H9 (cell line): Measurements from ENCODE around the gene MAGEB18. TPM values are rescaled to one million over a fixed set of nuclear protein-coding genes. Genes with fewer than 3 reads are reported as not detected.

Experiments
- DNase-seq: peaks from one replicate; pipeline ENCODE4 v3.0.0-alpha.2; 2017
- H2AFZ ChIP-seq: one replicate; pipeline ENCODE4 v1.6.1; 2013; ENCODE audit warnings: mild to moderate bottlenecking, low read length, control low read depth, moderate library complexity
- H2AK5ac ChIP-seq: 2 replicates; pipeline ENCODE4 v1.6.1; 2013; ENCODE audit warnings: low read length, control low read depth, mixed read lengths; ENCODE audit not compliant: insufficient read length
- H2BK120ac ChIP-seq: one replicate; pipeline ENCODE4 v1.6.1; 2013; ENCODE audit warnings: low read depth, mild to moderate bottlenecking, low read length, control low read depth, inconsistent platforms; ENCODE audit not compliant: poor library complexity, severe bottlenecking
- H2BK12ac ChIP-seq: 2 replicates; pipeline ENCODE4 v1.6.1; 2013; ENCODE audit warnings: low read length, control low read depth, mixed read lengths, low read depth; ENCODE audit not compliant: insufficient read length
- H2BK15ac ChIP-seq: 2 replicates; pipeline ENCODE4 v1.6.1; 2013; ENCODE audit warnings: low read depth, low read length, control low read depth
- H2BK20ac ChIP-seq: one replicate; pipeline ENCODE4 v1.6.1; 2013; ENCODE audit warnings: low read depth, mild to moderate bottlenecking, low read length, control low read depth, inconsistent platforms; ENCODE audit not compliant: poor library complexity, severe bottlenecking
- H2BK5ac ChIP-seq: 2 replicates; pipeline ENCODE4 v1.6.1; 2013; ENCODE audit warnings: low read length, control low read depth, mixed read lengths; ENCODE audit not compliant: insufficient read length
- H3K14ac ChIP-seq: 2 replicates; pipeline ENCODE4 v1.6.1; 2013; ENCODE audit warnings: low read length, control low read depth; ENCODE audit not compliant: insufficient read depth
- H3K18ac ChIP-seq: 2 replicates; pipeline ENCODE4 v1.6.1; 2013; ENCODE audit warnings: low read depth, mild to moderate bottlenecking, mixed read lengths, low read length, control low read depth; ENCODE audit not compliant: insufficient read length
- H3K23ac ChIP-seq: 2 replicates; pipeline ENCODE4 v1.6.1; 2013; ENCODE audit warnings: low read length, control low read depth, mixed read lengths, low read depth; ENCODE audit not compliant: insufficient read length
- H3K23me2 ChIP-seq: 2 replicates; pipeline ENCODE4 v1.6.1; 2013; ENCODE audit warnings: low read depth, mild to moderate bottlenecking, mixed read lengths, low read length, control low read depth; ENCODE audit not compliant: insufficient read length, poor library complexity, severe bottlenecking
- H3K27ac ChIP-seq: 2 replicates; pipeline ENCODE4 v1.5.1; 2013; ENCODE audit warnings: low read length, control low read depth, mixed read lengths, low read depth; ENCODE audit not compliant: insufficient read length
- H3K27me3 ChIP-seq: 2 replicates; pipeline ENCODE4 v1.6.1; 2013; ENCODE audit warnings: low read length, control low read depth, inconsistent platforms; ENCODE audit not compliant: insufficient read depth
- H3K4ac ChIP-seq: 2 replicates; pipeline ENCODE4 v1.6.1; 2013; ENCODE audit warnings: low read depth, mild to moderate bottlenecking, control low read depth, inconsistent platforms, low read length, moderate library complexity
- H3K4me1 ChIP-seq: 2 replicates; pipeline ENCODE4 v1.6.1; 2013; ENCODE audit warnings: low read length, control low read depth, inconsistent platforms; ENCODE audit not compliant: insufficient read depth
- H3K4me2 ChIP-seq: 2 replicates; pipeline ENCODE4 v1.6.1; 2013; ENCODE audit warnings: low read length, control low read depth, mixed read lengths; ENCODE audit not compliant: insufficient read length, insufficient read depth
- H3K56ac ChIP-seq: 2 replicates; pipeline ENCODE4 v1.6.1; 2013; ENCODE audit warnings: low read depth, mild to moderate bottlenecking, mixed read lengths, low read length, control low read depth; ENCODE audit not compliant: insufficient read length
- H3K79me1 ChIP-seq: 2 replicates; pipeline ENCODE4 v1.6.1; 2013; ENCODE audit warnings: low read depth, mild to moderate bottlenecking, moderate library complexity, low read length, control low read depth, inconsistent platforms; ENCODE audit not compliant: insufficient read depth, poor library complexity, severe bottlenecking
- H3K79me2 ChIP-seq: 2 replicates; pipeline ENCODE4 v1.6.1; 2013; ENCODE audit warnings: low read length, control low read depth, inconsistent platforms; ENCODE audit not compliant: insufficient read depth
- H3K9ac ChIP-seq: 2 replicates; pipeline ENCODE4 v1.6.1; 2013; ENCODE audit warnings: low read length, control low read depth, mixed read lengths; ENCODE audit not compliant: insufficient read length; ENCODE audit errors: extremely low read depth
- H3K9me3 ChIP-seq: one replicate; pipeline ENCODE4 v1.6.1; 2013; ENCODE audit warnings: low read depth, low read length, inconsistent platforms; ENCODE audit not compliant: control insufficient read depth
- H3T11ph ChIP-seq: one replicate; pipeline ENCODE4 v1.6.1; 2013; ENCODE audit warnings: mild to moderate bottlenecking, low read length, control low read depth, inconsistent platforms
- H4K20me1 ChIP-seq: one replicate; pipeline ENCODE4 v1.6.1; 2013; ENCODE audit not compliant: control insufficient read depth, insufficient read length, insufficient read depth
- H4K5ac ChIP-seq: 2 replicates; pipeline ENCODE4 v1.6.1; 2013; ENCODE audit warnings: low read depth, mild to moderate bottlenecking, mixed read lengths, low read length, control low read depth; ENCODE audit not compliant: insufficient read length
- H4K8ac ChIP-seq: replicated peaks from 2 replicates; pipeline ENCODE4 v1.6.1; 2013; ENCODE audit warnings: low read length, control low read depth, mixed read lengths, low read depth; ENCODE audit not compliant: insufficient read length
- H4K91ac ChIP-seq: 2 replicates; pipeline ENCODE4 v1.6.1; 2013; ENCODE audit warnings: low read depth, mild to moderate bottlenecking, moderate library complexity, mixed read lengths, low read length, control low read depth; ENCODE audit not compliant: insufficient read length
- H3K27ac Mint-ChIP-seq, 3 experiments: 2 replicates in 2 of 3; 3 replicates in 1 of 3; pipeline ENCODE4 v1.8.0; 2020 to 2021; ENCODE audit warnings: mixed read lengths in 3 of 3, mild to moderate bottlenecking in 1 of 3, moderate library complexity in 1 of 3
- H3K27me3 Mint-ChIP-seq: 2 replicates; pipeline ENCODE4 v1.8.0; 2021; ENCODE audit warnings: low read depth, mild to moderate bottlenecking, moderate library complexity, mixed read lengths
- H3K36me3 Mint-ChIP-seq, 3 experiments: 2 replicates in 2 of 3; 3 replicates in 1 of 3; pipeline ENCODE4 v1.8.0; 2020 to 2021; ENCODE audit warnings: low read depth in 3 of 3, mixed read lengths in 3 of 3; ENCODE audit not compliant: insufficient read depth in 1 of 3
- H3K4me1 Mint-ChIP-seq, 2 experiments: 2 replicates each; pipeline ENCODE4 v1.8.0; 2020; ENCODE audit warnings: mixed read lengths in 2 of 2
- H3K4me3 Mint-ChIP-seq, 2 experiments: 2 replicates in 1 of 2; 3 replicates in 1 of 2; pipeline ENCODE4 v1.8.0; 2020 to 2021; ENCODE audit warnings: mild to moderate bottlenecking in 2 of 2, mixed read lengths in 2 of 2, moderate library complexity in 1 of 2
- H3K9me3 Mint-ChIP-seq, 2 experiments: 2 replicates in 1 of 2; 3 replicates in 1 of 2; pipeline ENCODE4 v1.8.0; 2020; ENCODE audit warnings: mild to moderate bottlenecking in 2 of 2, mixed read lengths in 2 of 2, moderate library complexity in 1 of 2
- CTCF ChIP-seq: fragments of 200-600 bp; sonication (generic); conservative IDR thresholded peaks from 3 replicates; pipeline ENCODE4 v1.8.0; 2021; ENCODE audit warnings: antibody characterized with exemption, mild to moderate bottlenecking
- WGBS: extraction: QIAGEN DNeasy Blood & Tissue Kit; methylation state at CpG from one replicate; pipeline ENCODE4 v1.1.7; 2013; ENCODE audit warnings: missing lambda C conversion rate, low lambda C conversion rate, mixed read lengths; ENCODE audit not compliant: insufficient read length; ENCODE audit errors: extremely low coverage; 5-methylcytosine and 5-hydroxymethylcytosine counted together
- total RNA-seq: library from RNA; stranded (reverse); gene quantifications from 2 replicates; pipeline ENCODE4 v1.2.1, GENCODE V29; 2021

The MAGEB18 gene
- total RNA-seq, 1 experiment from 2014 or later, result not detected

GRCh38 chrX:26100421-26100920 lies 37.7 kb upstream of the MAGEB18 start:
- H3K4me1 Mint-ChIP-seq, result no peaks in the 10 kb centered on the region; a peak in 1 of 4 replicates
- H4K8ac ChIP-seq, result no peak overlapping the region
- peaks cover 21% of the 10 kb centered on the region for H3K9me3 ChIP-seq
- H3K27ac ChIP-seq, result no peak overlapping the region
- H3K9ac ChIP-seq, result no peak overlapping the region
- no peaks in the 10 kb centered on the region for H3K27me3 Mint-ChIP-seq
- H2AFZ ChIP-seq, result no peak overlapping the region
- no peak overlapping the region for H3K4me3 Mint-ChIP-seq
- H3K23me2 ChIP-seq, result no peaks in the 10 kb centered on the region
- H3T11ph ChIP-seq, result no peak overlapping the region
- H3K79me1 ChIP-seq, result no peaks in the 10 kb centered on the region
- no peaks in the 10 kb centered on the region for H3K27me3 ChIP-seq
- H4K5ac ChIP-seq, result no peak overlapping the region
- DNase-seq, result no peak
- H3K27ac Mint-ChIP-seq, result no peak overlapping the region
- H3K14ac ChIP-seq, result no peak overlapping the region
- H3K4me2 ChIP-seq, result no peak overlapping the region
- no peak overlapping the region for H2AK5ac ChIP-seq
- no peaks in the 10 kb centered on the region for H3K4me1 ChIP-seq
- H3K56ac ChIP-seq, result no peak overlapping the region
- WGBS, result no CpG with 5 or more reads among the region's 3 CpGs
- no peaks in the 10 kb centered on the region for H3K79me2 ChIP-seq
- no peak overlapping the region for H2BK20ac ChIP-seq
- H3K23ac ChIP-seq, result no peak overlapping the region
- no peak overlapping the region for H3K18ac ChIP-seq
- no peak overlapping the region for H2BK5ac ChIP-seq
- peaks cover 44 to 53% of the 10 kb centered on the region in 2 experiments for H3K9me3 Mint-ChIP-seq
- no peak overlapping the region for H4K91ac ChIP-seq
- no peaks in the 10 kb centered on the region for H3K36me3 Mint-ChIP-seq
- H4K20me1 ChIP-seq, result no peaks in the 10 kb centered on the region
- no peak overlapping the region for H2BK15ac ChIP-seq
- no peak for TF ChIP-seq CTCF
- no peak overlapping the region for H2BK12ac ChIP-seq
- H2BK120ac ChIP-seq, result no peak overlapping the region
- H3K4ac ChIP-seq, result no peak overlapping the region
